H1 (cell line): Measurements from ENCODE around the gene APP. TPM values are rescaled to one million over a fixed set of nuclear protein-coding genes. Genes with fewer than 3 reads are reported as not detected.

Source experiments
- ATF3 ChIP-seq: IDR thresholded peaks from 2 replicates; pipeline ENCODE4 v1.6.1; 2011; ENCODE audit warnings: low read depth, mild to moderate bottlenecking, low read length; ENCODE audit not compliant: insufficient read depth
- CEBPB ChIP-seq: IDR thresholded peaks from 2 replicates; pipeline ENCODE4 v1.6.1; 2012; ENCODE audit warnings: low read depth, low read length
- GTF2F1 ChIP-seq: IDR thresholded peaks from 2 replicates; pipeline ENCODE4 v1.6.1; 2012; ENCODE audit warnings: low read depth, low read length, improper control_type of control experiment, borderline replicate concordance
- RFX5 ChIP-seq: IDR thresholded peaks from 2 replicates; pipeline ENCODE4 v1.6.1; 2011; ENCODE audit warnings: low read depth, low read length, improper control_type of control experiment, borderline replicate concordance
- SRF ChIP-seq: IDR thresholded peaks from 2 replicates; pipeline ENCODE4 v1.6.1; 2011; ENCODE audit warnings: mild to moderate bottlenecking, low read depth, low read length, moderate library complexity
- TAF1 ChIP-seq: IDR thresholded peaks from 2 replicates; pipeline ENCODE4 v1.6.1; 2011; ENCODE audit warnings: mild to moderate bottlenecking, low read depth, low read length
- polyA plus RNA-seq, 7 experiments: library from polyadenylated mRNA; depleted of rRNA in 3 of 7; stranded (reverse) in 5 of 7; unstranded in 2 of 7; fragments of >200 nt in 5 of 7; fragments of 200-250 nt in 2 of 7; gene quantifications; 1 replicate in 5 of 7; 2 replicates in 1 of 7; 4 replicates in 1 of 7; pipeline versions ENCODE4 v1.2.1 to v1.2.3, GENCODE V29; 2011 to 2013; ENCODE audit warnings: missing spikeins in 2 of 7, mixed read lengths in 2 of 7
- total RNA-seq: library from RNA; stranded (reverse); fragmentation: NEBNext Ultra II Directional; extraction: Animal tissue kit (Norgen Biotek cat#: 25700); gene quantifications from 2 replicates; pipeline ENCODE4 v1.2.1, GENCODE V29; 2021

APP gene
- total and polyA plus RNA-seq, 2 of the 8 experiments (the other 6 are each of a cell fraction or from before 2014, with no cell fraction given) = 375 to 551 TPM

DNA sequence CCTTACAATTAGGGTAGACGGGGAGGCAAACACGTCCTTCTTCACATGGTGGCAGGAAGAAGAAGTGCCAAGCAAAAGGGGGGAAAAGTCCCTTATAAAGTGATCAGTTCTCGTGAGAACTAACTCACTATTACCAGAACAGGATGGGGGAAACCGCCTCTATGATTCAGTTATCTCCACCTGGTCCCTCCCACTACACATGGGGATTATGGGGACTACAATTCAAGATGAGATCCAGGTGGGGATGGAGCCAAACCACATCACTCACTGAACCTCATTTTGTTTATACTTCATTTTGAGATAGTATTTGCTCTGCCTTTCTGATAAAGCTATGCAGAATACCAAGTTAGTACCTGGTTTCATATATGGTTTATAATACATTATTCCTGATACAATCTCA lies 26.5 kb downstream of the APP start (continued):
- TF ChIP-seq ATF3 (no peak), GTF2F1 (no peak), SRF (no peak), TAF1 (no peak), CEBPB (no peak), RFX5 (no peak)
